OCI-LY1 (cell line): ENCODE data around the gene ZNF454.

ENCODE experiments used
- H2AFZ ChIP-seq: fragments of 200-600 bp; sonication (generic), shearing (Covaris generic); 2 replicates; pipeline ENCODE4 v1.6.0; 2014; ENCODE audit warnings: antibody characterized with exemption, mild to moderate bottlenecking, low read length
- H3F3A ChIP-seq: fragments of 200-600 bp; sonication (generic), shearing (Covaris generic); 2 replicates; pipeline ENCODE4 v1.6.0; 2014; ENCODE audit warnings: mild to moderate bottlenecking, antibody characterized with exemption, low read length, moderate library complexity; ENCODE audit not compliant: insufficient read depth
- H3K27ac ChIP-seq: fragments of 200-600 bp; sonication (generic); 2 replicates; pipeline ENCODE4 v1.5.1; 2014; ENCODE audit warnings: low read length, mixed run types, mild to moderate bottlenecking, low read depth; ENCODE audit not compliant: poor library complexity, severe bottlenecking
- H3K27me3 ChIP-seq: fragments of 200-600 bp; sonication (generic); 2 replicates; pipeline ENCODE4 v1.6.0; 2014; ENCODE audit warnings: antibody characterized with exemption, mild to moderate bottlenecking, low read length, moderate library complexity; ENCODE audit not compliant: insufficient read depth
- H3K36me3 ChIP-seq: fragments of 200-600 bp; sonication (generic); 2 replicates; pipeline ENCODE4 v1.6.1; 2014; ENCODE audit warnings: mild to moderate bottlenecking, antibody characterized with exemption, low read length, moderate library complexity, mixed read lengths; ENCODE audit not compliant: insufficient read depth
- H3K4me1 ChIP-seq: fragments of 200-600 bp; sonication (generic); 2 replicates; pipeline ENCODE4 v1.5.1; 2014; ENCODE audit warnings: mild to moderate bottlenecking, low read length, moderate library complexity; ENCODE audit not compliant: insufficient read depth, severe bottlenecking
- H3K4me2 ChIP-seq: fragments of 200-600 bp; sonication (generic), shearing (Covaris generic); 2 replicates; pipeline ENCODE4 v1.6.1; 2014; ENCODE audit warnings: low read length
- H3K4me3 ChIP-seq: fragments of 200-600 bp; sonication (generic); 2 replicates; pipeline ENCODE4 v1.5.1; 2014; ENCODE audit warnings: low read length, low read depth, mild to moderate bottlenecking, mixed read lengths; ENCODE audit not compliant: poor library complexity, severe bottlenecking
- H3K79me2 ChIP-seq: fragments of 200-600 bp; shearing (Covaris generic); 2 replicates; pipeline ENCODE4 v1.6.1; 2016; ENCODE audit warnings: mixed run types, low read length, mixed read lengths; ENCODE audit not compliant: insufficient read depth
- H3K9ac ChIP-seq: fragments of 200-600 bp; sonication (generic), shearing (Covaris generic); 2 replicates; pipeline ENCODE4 v1.6.1; 2014; ENCODE audit warnings: mild to moderate bottlenecking, low read length, mixed read lengths
- H3K9me2 ChIP-seq: fragments of 200-600 bp; sonication (generic), shearing (Covaris generic); 2 replicates; pipeline ENCODE4 v1.6.1; 2014; ENCODE audit warnings: low read depth, mild to moderate bottlenecking, low read length, mixed read lengths
- H3K9me3 ChIP-seq: fragments of 200-600 bp; shearing (Covaris generic); 2 replicates; pipeline ENCODE4 v1.6.1; 2014; ENCODE audit warnings: low read length, mixed read lengths
- H4K20me1 ChIP-seq: fragments of 200-600 bp; sonication (generic), shearing (Covaris generic); 2 replicates; pipeline ENCODE4 v1.6.0; 2016; ENCODE audit warnings: mild to moderate bottlenecking, low read length; ENCODE audit not compliant: insufficient read depth
- CTCF ChIP-seq: fragments of 200-600 bp; sonication (generic), shearing (Covaris generic); IDR thresholded peaks from 2 replicates; pipeline ENCODE4 v1.5.1; 2017; ENCODE audit warnings: mild to moderate bottlenecking, antibody characterized with exemption, low read length, moderate library complexity, mixed read lengths
- EZH2 ChIP-seq: fragments of 200-600 bp; sonication (generic), shearing (Covaris generic); IDR thresholded peaks from 2 replicates; pipeline ENCODE4 v1.8.0; 2017; ENCODE audit warnings: borderline replicate concordance, mixed run types, mild to moderate bottlenecking, antibody characterized with exemption, low read length, moderate library complexity, mixed read lengths

ZNF454 gene

GRCh38 chr5:178902849-178903248, 38.1 kb upstream of the ZNF454 start:
- no peaks in the 10 kb centered on the region for H3K9me3 ChIP-seq
- no peaks in the 10 kb centered on the region for H4K20me1 ChIP-seq
- no peak overlapping the region for H2AFZ ChIP-seq
- no peak overlapping the region for H3K4me3 ChIP-seq
- no peak overlapping the region for H3K9ac ChIP-seq
- H3K27me3 ChIP-seq, result no peaks in the 10 kb centered on the region
- TF ChIP-seq CTCF (no peak), EZH2 (no peak)
- no peak overlapping the region for H3K4me2 ChIP-seq
- H3K36me3 ChIP-seq, result no peaks in the 10 kb centered on the region
- H3K79me2 ChIP-seq, result no peaks in the 10 kb centered on the region
- no peak overlapping the region for H3K27ac ChIP-seq
- no peaks in the 10 kb centered on the region for H3K4me1 ChIP-seq
- no peaks in the 10 kb centered on the region for H3K9me2 ChIP-seq
- no peaks in the 10 kb centered on the region for H3F3A ChIP-seq

GRCh38 chr5:178931846-178932760, 8.9 kb upstream of the ZNF454 start:
- Histone ChIP-seq H3K4me1 (no peaks in the 10 kb centered on the region), H2AFZ (no peak overlapping the region), H3K27ac (no peak overlapping the region), H3K9ac (no peak overlapping the region), H3K4me3 (no peak overlapping the region), H3K79me2 (no peaks in the 10 kb centered on the region), H3K4me2 (no peak overlapping the region), H3K9me2 (no peaks in the 10 kb centered on the region), H3K36me3 (no peaks in the 10 kb centered on the region), H3K27me3 (no peaks in the 10 kb centered on the region), H3K9me3 (peaks cover 38% of the 10 kb centered on the region), H3F3A (no peaks in the 10 kb centered on the region), H4K20me1 (no peaks in the 10 kb centered on the region)
- no peak for TF ChIP-seq EZH2
- TF ChIP-seq CTCF, result no peak

- no peaks in the 10 kb centered on the region for H3K4me1 ChIP-seq
- H3K9me3 ChIP-seq, result 0 out of 2 replicates have a peak, but pooled peaks cover 11% of the 10 kb centered on the region
- H2AFZ ChIP-seq, result no peak overlapping the region
- no peak overlapping the region for H3K4me3 ChIP-seq
- no peaks in the 10 kb centered on the region for H3F3A ChIP-seq
- H3K4me2 ChIP-seq, result no peak overlapping the region
- H3K9me2 ChIP-seq, result no peaks in the 10 kb centered on the region
- TF ChIP-seq EZH2 (no peak), CTCF (no peak)
- H3K9ac ChIP-seq, result no peak overlapping the region
- H3K79me2 ChIP-seq, result no peaks in the 10 kb centered on the region
- no peaks in the 10 kb centered on the region for H3K36me3 ChIP-seq
- no peaks in the 10 kb centered on the region for H4K20me1 ChIP-seq
- no peak overlapping the region for H3K27ac ChIP-seq
- H3K27me3 ChIP-seq, result no peaks in the 10 kb centered on the region
Observed at GRCh38 chr5:178941361-178941760, 363 bp downstream of the ZNF454 start.
